ENCODE data around the gene CAPN10.

Gene CAPN10

GRCh38 chr2:240589850-240590525, 3.5 kb downstream of the CAPN10 start:
- DNase-seq, result no peak

GRCh38 chr2:240590681-240591111, 4.2 kb downstream of the CAPN10 start:
- DNase-seq, result no peak

- DNase-seq, result no peak
These were observed 4.7 kb downstream of the CAPN10 start for GRCh38 chr2:240591226-240591625.

- no peak for DNase-seq
These were observed 5.2 kb downstream of the CAPN10 start for GRCh38 chr2:240591784-240592183.

- DNase-seq, result peak in 1 of 14 donors; percentile 15
These were observed 6.6 kb downstream of the CAPN10 start for GRCh38 chr2:240593026-240593702.

- DNase-seq, result no peak
These were observed 7.3 kb downstream of the CAPN10 start for GRCh38 chr2:240593703-240594451.

GRCh38 chr2:240594511-240595380, 8.2 kb downstream of the CAPN10 start:
- peak in 1 of 14 donors; percentile 23 for DNase-seq

- peak in 3 of 14 donors; percentile 16 to 48 (median 29) for DNase-seq
These were observed 9.0 kb downstream of the CAPN10 start for GRCh38 chr2:240595381-240596079.

GRCh38 chr2:240596080-240596460, 9.5 kb downstream of the CAPN10 start:
- DNase-seq, result no peak

- DNase-seq, result peak in 11 of 14 donors; percentile 17 to 90 (median 70)
These were observed 10.0 kb downstream of the CAPN10 start for GRCh38 chr2:240596491-240596931.

- DNase-seq, result no peak
These were observed 10.5 kb downstream of the CAPN10 start for GRCh38 chr2:240597054-240597418.

GRCh38 chr2:240597419-240598181, 11.1 kb downstream of the CAPN10 start:
- no peak for DNase-seq

- DNase-seq, result no peak
These were observed 11.9 kb downstream of the CAPN10 start for GRCh38 chr2:240598311-240598911.

GRCh38 chr2:240599141-240599583, 12.6 kb downstream of the CAPN10 start:
- no peak for DNase-seq

- no peak for DNase-seq
These were observed 14.0 kb downstream of the CAPN10 start for GRCh38 chr2:240600451-240600961.

GRCh38 chr2:240601061-240601830, 14.7 kb downstream of the CAPN10 start:
- DNase-seq, result no peak

GRCh38 chr2:240601831-240602160, 15.3 kb downstream of the CAPN10 start:
- no peak for DNase-seq

- DNase-seq, result no peak
These were observed 15.9 kb downstream of the CAPN10 start for GRCh38 chr2:240602266-240603050.

All from C1 segment of cervical spinal cord (tissue), 14 donors.